Measurements from ENCODE around the gene PTPRN2. TPM values are rescaled to one million over a fixed set of nuclear protein-coding genes. Genes with fewer than 3 reads are reported as not detected.

Gene PTPRN2
- total RNA-seq, 1 experiment from 2014 or later: 2.1 TPM

- TF ChIP-seq ZBTB33 (IDR thresholded peaks at IDR 0.05; ENCODE audit: extremely low read depth, insufficient replicate concordance, low read length): no peak
Measured at GRCh38 chr7:157918326-157919080, 669.1 kb downstream of the PTPRN2 start (continued).

DNA sequence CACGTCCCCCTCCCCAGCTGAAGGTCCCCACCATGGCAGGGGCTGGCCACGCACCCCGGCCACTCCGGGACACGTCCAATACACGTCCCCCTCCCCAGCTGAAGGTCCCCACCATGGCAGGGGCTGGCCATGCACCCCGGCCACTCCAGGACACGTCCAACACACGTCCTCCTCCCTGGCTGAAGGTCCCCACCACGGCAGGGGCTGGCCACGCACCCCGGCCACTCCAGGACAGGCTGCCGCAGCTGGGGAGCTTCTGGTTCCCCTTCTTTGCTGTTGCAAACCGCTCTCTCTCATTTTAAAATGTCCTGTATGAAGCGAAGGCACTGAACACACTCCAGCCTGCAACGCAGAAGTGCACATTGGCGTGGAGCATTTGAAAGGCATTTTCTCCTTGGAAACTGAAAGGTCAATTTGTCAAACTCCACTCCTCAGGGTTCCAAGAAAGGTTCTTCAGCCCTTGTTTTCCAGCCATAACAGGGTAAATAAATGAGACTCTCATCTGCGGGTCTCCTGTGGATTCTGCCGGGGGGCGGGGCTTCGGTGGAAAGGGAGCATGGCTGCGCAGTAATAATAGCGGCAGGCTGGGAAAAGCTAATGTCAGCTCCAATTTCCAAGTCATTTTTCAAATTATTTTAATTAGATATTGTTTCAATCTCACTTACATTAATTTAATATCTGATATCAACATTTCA, 670.5 kb downstream of the PTPRN2 start:
- intact Hi-C loops (cut with micrococcal nuclease): no loop called here
- ChIA-PET POLR2A (no interaction called here), CTCF (no interaction called here), RAD21 (ENCODE audit: low non-redundant PET in 1 of 2, low total read pairs in 2 of 2, uncharacterized antibody in 2 of 2, unreplicated experiment in 2 of 2) (no interaction called here)
- no peak overlapping the region for H2AFZ ChIP-seq (ENCODE audit: low read depth, low read length, poor library complexity, severe bottlenecking)
- H3K27ac ChIP-seq (ENCODE audit: low read depth, low read length): no peak overlapping the region
- no TSS peak for BruUV-seq (replicated peaks)
- no peaks in the 10 kb centered on the region for H3K79me2 ChIP-seq (ENCODE audit: insufficient read depth, low read length)
- H3K9ac ChIP-seq (ENCODE audit: low read length): no peak overlapping the region
- H3K9me2 ChIP-seq (ENCODE audit: insufficient read depth): no peaks in the 10 kb centered on the region
- 0 out of 4 replicates have a peak, but pooled peaks cover 0 to 5% of the 10 kb centered on the region in 2 experiments for H3K9me3 ChIP-seq (ENCODE audit: control insufficient read depth in 1 of 2, insufficient read depth in 1 of 2, low read depth in 1 of 2, low read length in 2 of 2)
- DNase-seq (ENCODE audit: low read depth, low spot score) (no peak), ATAC-seq (no peak)
- H3K4me3 ChIP-seq (replicated peaks in 1 of 2; ENCODE audit: low read depth in 1 of 2, low read length in 2 of 2): no peak overlapping the region
- peaks cover 10% of the 10 kb centered on the region for H3K27me3 ChIP-seq (ENCODE audit: insufficient read depth, low read length)
- TF ChIP-seq MAX (IDR thresholded peaks at IDR 0.05) (no peak), CEBPB (IDR thresholded peaks at IDR 0.05; ENCODE audit: low read depth) (no peak), FOSL1 (IDR thresholded peaks at IDR 0.05; ENCODE audit: low read depth) (no peak), SRF (IDR thresholded peaks at IDR 0.05; ENCODE audit: low read depth) (no peak), POLR2A (IDR thresholded peaks at IDR 0.05; ENCODE audit: borderline replicate concordance, extremely low read depth, insufficient read depth, insufficient read length) (no peak), POLR2AphosphoS5 (IDR thresholded peaks at IDR 0.05; ENCODE audit: low read depth, low read length) (no peak), SP1 (IDR thresholded peaks at IDR 0.05; ENCODE audit: low read depth) (no peak)
- TF ChIP-seq, protein P1, sequence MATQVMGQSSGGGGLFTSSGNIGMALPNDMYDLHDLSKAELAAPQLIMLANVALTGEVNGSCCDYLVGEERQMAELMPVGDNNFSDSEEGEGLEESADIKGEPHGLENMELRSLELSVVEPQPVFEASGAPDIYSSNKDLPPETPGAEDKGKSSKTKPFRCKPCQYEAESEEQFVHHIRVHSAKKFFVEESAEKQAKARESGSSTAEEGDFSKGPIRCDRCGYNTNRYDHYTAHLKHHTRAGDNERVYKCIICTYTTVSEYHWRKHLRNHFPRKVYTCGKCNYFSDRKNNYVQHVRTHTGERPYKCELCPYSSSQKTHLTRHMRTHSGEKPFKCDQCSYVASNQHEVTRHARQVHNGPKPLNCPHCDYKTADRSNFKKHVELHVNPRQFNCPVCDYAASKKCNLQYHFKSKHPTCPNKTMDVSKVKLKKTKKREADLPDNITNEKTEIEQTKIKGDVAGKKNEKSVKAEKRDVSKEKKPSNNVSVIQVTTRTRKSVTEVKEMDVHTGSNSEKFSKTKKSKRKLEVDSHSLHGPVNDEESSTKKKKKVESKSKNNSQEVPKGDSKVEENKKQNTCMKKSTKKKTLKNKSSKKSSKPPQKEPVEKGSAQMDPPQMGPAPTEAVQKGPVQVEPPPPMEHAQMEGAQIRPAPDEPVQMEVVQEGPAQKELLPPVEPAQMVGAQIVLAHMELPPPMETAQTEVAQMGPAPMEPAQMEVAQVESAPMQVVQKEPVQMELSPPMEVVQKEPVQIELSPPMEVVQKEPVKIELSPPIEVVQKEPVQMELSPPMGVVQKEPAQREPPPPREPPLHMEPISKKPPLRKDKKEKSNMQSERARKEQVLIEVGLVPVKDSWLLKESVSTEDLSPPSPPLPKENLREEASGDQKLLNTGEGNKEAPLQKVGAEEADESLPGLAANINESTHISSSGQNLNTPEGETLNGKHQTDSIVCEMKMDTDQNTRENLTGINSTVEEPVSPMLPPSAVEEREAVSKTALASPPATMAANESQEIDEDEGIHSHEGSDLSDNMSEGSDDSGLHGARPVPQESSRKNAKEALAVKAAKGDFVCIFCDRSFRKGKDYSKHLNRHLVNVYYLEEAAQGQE (IDR thresholded peaks at IDR 0.05; ENCODE audit: low read depth): no peak
- H4K20me1 ChIP-seq (ENCODE audit: insufficient read depth): no peaks in the 10 kb centered on the region
- H3K4me2 ChIP-seq (ENCODE audit: low read length): no peak overlapping the region
- no peaks in the 10 kb centered on the region for H3K36me3 ChIP-seq (ENCODE audit: control insufficient read depth in 1 of 2, insufficient read depth in 2 of 2, low read length in 2 of 2)
- H3K4me1 ChIP-seq (ENCODE audit: control insufficient read depth in 1 of 2, insufficient read depth in 2 of 2, low read length in 2 of 2): no peaks in the 10 kb centered on the region
